ENCODE data around the gene MITF.

MITF gene

DNA sequence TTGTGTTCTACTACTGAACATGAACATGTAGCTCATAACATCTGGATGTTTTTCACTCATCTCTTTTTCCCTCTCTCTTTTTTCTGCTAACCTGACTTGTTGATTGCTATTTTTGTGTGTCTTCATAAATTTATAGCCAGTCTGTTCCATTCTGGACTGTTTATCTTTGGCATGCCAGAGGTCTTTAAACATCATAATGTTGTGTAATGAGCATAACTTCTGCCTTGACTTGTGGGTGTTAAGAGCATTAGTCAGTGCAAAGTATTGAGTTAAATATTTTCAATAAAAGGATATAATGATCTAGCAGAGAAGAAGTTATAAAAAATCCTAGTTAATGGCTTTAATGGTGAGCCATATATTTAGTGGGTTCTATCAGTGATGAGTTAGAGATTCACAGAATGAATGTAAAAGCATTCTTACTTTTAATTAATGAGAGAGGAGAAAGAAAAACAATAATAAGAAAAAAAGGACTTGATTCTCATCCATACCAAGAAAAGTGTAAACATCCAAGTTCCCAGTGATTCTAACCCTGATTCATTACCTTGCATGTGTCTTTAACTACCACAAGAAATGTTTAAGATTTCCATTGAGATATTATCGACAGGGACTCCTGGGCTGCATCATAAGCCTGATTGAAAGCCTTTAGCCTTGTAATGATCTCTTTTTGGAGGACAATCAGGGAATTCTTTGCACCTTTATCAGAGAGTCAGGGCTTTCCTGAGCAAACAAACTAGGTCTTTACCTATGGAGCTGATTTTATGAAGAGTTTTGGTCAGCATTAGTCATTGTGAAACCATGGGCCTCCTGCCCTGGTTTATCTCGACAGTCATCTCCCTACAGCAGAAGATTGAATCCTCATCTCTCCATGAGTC lies 22.9 kb downstream of the MITF start:
- no peak for DNase-seq

DNA sequence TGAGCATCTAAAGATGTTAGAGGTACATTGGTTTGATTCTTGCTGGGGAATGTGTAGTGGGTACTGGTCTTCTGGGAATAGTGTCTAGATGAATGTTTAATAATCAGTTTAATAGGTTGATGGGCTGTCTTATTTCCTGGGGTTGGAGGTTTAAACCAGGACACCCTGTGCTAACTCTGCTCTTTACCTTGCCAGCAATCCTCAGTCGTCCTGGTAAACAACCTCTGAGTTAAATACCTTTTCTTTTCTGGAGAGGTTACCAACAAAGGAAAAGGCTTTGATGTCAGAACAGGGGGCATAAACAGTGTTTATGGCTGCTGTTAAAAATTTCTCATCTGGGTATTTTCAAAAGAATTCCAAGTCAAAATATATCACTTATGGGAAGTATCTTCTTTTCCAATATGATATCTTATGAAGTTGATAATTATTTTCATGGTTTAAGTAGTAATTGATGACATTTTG lies 23.5 kb downstream of the MITF start:
- DNase-seq: no peak

DNA sequence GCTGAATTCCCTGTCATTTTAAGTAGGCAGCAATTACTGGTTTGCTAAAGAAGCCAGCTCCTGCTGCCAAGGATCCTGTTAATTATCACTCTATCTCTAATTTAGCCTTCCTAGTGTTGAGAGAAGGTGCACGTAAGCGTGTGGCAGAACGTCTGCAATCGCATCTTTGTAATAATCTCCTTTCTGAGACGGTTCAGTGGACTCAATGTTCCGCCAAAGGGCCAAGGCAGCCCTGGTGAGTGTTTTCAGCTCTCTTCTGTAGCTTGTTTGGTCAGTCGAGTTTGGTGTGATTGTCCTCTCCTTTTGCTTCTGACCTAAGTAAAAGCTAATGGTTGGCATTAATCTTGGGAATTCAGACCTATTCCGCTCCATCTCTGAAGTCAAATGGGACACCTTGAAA lies 24.2 kb downstream of the MITF start:
- DNase-seq: no peak

DNA sequence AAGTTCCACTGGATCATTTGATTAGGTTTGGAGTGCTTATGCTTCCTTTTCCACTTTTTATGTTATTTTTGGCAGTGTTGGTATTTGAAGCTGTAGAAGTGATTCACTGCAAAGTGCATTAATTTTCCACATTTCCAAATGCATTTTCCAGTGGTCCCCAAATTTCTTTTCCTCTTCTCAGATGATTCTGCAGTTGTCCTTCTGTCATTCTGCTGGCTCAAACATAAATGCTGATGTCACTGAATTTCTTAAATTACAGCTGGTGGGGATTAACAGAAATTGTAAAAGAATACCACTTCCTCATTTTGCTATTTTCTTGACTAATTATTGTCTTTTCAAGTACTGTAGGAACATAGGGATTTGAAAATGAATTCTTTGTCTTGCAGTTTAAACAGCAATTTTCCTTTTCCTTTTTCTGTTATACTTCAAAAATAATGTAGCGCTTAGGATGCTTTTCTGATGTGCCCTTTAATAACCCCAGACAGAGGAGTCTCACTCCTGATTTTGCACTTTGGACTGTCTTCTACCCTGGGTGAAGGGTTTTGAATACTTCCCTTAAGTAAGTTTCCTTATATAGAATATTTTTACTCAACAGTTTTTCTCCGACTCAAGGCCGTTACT lies 25.0 kb downstream of the MITF start:
- DNase-seq: no peak

DNA sequence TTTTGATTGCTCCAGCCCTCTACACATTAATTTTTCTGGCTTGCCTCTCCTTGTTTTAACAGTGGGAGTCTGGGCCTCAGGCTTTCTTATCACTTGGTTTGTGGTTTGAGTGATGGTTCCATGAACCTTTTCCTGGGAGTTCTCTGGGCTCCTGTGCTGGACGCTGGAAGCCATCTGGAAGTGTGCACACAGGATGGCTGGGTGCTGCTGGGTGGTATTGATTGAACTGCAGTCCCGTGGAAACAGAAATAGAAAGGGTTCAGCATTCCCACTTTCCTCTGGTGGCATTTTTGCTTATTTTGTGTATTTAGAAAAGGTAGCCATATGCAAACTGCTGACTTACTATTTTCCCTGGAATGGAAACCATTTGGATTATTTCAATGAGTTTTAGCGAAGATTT lies 25.6 kb downstream of the MITF start:
- DNase-seq: no peak

DNA sequence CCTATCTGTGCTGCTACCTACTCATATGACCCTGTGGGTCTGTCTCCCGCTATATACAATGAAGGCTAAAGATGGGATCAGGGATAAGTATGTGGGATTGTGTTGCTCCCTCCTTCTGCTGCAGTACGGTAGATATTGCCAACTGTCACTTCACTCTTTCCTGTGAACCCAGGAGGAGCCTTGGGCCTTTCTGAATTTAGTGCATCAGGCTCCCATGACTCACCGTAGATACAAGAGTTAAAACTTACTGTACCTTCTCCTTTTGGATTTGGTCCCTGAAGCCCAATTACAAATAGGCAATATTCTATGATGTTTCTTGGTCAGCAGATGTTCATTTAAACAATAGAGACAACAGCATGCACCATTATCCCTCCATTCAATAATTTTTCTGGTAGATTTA lies 27.4 kb downstream of the MITF start:
- DNase-seq: no peak

DNA sequence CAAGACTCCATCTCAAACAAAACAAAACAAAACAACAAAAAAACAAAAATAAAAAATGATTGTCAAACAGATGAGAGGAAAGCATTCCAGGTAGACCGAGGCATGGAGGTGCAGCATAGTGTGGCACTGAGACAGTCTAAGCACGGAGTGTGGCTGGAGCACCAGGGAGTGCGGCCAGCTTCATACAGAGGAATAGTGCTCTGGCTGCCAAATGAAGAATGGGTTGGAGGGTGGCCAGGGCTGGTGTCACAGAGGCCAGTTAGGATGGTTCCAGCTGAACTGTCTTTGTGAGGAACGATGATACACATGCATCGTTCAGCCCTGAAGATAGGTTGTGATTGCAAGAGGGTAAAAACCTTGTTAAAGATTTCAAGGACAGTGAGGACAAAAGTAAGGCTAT lies 28.3 kb downstream of the MITF start:
- DNase-seq: no peak

DNA sequence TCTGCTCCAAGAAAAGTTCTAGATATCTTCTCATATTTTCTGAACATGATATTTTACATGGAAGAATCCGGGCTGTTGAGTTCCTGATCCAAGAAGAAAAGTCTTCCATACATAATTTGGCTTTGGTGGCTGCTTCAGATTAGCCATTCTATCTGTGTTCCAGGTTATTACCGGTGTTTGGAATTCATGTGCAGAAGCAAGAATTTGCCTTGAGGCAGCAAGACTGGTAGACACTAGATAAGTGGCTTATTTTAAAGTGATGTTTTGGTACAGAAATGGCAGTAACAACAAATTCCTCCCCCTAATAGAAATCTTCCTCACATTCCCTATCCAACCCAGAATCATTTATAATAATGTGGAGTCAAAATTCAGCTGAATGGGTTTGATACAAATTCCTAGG lies 29.2 kb downstream of the MITF start:
- no peak for DNase-seq

DNA sequence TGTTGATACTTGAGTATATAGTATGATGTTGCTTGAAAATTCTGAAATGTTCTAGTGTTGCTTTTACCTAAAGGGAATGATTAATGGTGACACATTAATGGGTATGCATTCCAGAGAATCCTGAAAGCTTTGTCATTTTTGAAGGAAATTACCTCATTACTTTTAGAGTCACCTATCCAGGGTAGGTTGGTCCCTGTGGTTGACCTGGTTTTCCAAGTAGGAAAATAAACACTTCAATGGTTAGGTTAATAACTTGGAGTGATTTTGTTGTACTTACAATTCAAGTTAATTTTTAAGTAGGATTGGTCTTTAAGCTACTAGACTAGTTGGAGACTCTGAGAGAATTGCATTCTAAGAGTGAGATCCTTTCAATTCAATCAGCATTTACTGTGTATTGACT lies 31.0 kb downstream of the MITF start:
- no peak for DNase-seq

DNA sequence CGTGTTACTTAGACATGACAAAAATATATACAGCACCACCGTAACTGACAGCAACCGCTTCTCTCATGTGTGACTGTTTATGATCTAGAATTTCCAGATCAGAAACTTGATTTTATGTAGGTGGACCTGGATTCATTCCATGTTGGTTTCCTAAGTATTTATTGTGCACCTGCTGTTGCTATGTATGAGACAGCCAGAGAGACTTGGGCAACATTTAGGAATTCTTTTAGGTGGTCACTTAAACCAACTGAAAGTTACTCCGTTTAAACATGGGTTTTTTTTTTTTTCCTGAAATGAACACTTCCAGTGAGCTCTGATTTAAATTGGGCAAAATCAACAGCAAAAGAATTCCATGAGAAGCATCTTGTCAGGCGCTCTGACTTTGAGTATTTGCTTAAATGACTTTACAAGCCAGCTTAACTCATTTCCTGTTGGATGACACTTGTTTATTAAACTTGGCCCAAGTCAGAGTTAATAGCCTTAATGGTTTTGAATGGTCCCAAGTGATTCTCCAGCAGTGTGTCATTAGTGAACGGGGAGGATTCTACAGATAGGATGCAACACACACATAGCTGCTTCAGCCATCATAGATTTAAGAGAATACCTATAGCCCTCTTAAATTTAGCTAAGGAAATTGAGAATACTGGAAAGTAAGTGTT lies 31.8 kb downstream of the MITF start:
- DNase-seq: no peak

DNA sequence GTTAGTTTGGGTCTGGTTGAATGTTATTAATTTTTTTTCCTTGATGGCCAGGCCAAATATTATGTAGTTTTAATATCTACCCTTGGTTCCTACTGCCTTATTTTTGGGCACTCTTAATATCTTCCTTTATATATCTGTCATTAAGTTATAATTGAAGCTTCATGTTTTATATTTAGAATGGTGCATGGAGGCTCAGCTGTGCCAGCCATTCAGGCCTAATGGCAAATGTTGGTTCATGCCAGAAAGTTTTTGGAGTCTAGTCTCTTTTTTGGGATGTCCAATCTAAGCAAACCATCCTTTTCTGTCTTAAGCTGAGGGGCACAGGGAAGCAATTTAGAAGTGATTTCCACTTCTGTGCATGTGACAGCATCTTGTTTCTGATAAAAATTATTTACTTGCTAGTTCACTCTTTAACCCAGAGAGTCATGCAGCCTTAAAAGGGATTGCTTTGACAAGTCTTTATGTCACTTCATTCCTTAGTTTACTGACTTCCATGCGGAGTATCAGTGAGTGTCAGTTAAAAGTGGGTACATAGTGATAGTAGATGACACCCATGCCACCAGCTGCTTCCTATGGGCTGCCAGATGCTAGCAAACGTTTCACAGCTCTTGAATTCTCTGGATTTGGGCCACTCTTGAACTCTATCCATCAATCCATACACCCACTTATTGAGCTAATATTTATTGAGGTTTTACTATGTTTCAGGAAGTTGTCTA lies 33.0 kb downstream of the MITF start:
- DNase-seq: no peak

DNA sequence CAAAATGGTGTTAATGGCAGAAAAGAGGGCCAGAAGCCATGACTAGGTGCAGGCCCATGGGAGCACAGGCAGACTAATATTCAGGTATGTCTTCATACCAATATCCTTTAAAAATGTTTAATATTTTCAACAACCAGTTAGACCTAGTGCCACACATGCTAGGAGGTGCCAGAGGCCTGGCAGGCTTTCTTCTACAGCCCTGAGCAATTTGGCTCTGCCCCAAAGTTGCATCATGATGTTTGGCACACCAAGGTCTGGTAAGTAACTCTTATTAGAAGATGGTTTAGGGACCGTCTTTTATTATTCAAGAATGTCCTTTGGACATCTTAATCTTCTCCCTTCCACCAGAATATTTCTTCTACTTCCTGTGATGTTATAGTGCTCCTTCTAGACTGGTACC lies 34.8 kb downstream of the MITF start:
- no peak for DNase-seq

DNA sequence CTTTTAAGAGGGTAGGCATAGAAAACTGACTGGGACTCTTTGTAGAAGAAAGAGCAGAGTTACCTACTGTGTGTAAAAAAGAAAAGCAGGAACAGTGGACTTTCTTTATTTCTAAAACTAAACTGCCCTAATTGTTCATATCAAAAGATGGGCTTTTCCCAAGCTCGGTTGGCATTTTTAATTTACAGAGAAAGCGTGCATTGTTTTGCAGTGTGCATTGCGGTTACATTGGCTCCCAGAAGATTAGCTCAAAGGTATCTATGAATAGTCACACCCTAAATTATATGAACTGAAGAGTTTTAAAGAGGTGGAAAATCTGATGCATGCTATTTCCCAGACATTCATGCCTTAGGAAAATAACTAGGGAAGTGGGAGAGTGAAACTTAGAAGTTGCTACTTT lies 36.5 kb downstream of the MITF start:
- no peak for DNase-seq

DNA sequence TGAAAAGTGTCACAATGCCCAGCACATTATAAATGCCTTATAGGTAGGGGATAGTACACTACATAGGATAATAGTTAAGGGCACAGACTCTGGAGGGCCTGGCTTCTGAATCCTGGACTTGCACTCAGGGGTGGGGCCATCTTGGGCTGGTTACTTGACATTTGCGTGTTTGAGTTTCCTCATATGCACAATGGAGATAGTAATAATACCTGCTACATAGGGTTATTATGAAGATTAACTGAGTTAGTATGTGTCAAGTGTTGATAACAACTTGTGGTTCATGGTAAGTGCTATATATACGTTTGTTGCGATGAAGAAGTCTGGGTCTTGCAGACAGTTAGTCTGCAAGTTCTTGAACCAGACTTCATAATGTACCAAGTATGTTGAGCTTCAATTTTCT lies 37.0 kb downstream of the MITF start:
- no peak for DNase-seq

DNA sequence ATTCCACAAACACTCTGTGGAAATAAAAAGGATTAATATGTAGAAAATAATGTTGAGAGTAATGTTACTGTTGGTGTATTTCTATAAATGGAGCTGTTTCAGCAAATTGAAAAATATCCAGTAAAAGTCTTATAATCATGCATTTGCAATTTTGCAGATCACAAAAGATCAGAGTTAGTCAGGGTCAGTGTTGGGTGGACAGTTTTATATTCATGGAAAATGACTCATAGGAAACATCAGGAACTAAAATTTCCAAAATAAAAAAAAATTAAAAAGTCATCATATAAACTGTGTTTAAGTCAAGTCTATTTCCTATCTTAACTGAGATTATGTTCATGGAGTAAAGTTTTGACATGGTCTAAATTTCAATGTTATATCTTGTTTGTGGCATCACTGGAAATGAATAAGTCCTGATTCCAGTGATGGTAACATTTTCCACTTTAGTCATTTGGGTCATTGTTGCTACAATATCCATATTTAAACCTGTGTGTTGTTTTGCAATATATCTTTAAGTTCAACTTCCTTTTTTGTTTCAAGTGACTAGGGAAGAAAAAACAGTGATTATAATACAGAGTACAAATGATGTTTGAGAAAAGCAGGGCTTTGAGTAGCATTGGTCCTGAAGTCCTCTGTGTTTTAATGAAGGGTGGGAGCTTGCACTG lies 37.8 kb downstream of the MITF start:
- DNase-seq: no peak

DNA sequence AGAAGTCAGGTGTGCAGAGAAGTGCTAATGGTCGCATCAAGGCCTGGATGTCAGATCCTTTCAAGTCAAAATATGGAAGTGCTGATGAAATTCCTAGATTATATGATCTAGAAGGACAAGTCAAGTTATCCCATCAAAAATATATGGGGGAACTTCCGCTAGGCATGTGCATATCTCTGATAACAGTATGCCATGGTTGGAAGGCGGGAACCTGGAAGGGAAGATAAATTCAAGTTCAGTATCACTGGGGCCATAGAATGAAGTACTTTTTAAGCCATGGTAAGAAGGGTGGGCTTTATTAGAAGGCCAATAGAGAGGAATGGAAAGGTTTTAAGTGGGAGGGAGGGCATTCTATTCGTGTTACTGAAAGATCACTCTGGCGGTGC lies 38.3 kb downstream of the MITF start:
- no peak for DNase-seq

DNA sequence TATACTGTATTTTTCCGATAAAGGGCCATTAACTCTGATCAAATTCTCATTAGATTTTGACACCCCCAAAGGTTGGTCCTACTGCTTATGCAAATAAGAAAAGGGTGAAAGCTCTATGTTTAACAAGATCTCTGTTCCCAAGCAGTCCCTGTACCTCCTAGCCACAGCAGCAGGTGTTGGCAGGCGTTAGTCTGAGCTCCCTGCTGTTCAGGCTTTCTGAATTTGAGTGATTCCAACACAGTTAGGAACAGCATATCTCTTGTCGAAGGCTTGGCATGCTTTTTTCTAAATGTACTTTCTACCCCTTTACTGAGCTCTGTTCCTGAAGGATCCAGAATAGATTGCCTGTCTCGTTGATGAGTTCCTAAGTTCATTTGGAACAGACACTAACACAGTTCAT lies 42.3 kb downstream of the MITF start:
- DNase-seq: no peak

DNA sequence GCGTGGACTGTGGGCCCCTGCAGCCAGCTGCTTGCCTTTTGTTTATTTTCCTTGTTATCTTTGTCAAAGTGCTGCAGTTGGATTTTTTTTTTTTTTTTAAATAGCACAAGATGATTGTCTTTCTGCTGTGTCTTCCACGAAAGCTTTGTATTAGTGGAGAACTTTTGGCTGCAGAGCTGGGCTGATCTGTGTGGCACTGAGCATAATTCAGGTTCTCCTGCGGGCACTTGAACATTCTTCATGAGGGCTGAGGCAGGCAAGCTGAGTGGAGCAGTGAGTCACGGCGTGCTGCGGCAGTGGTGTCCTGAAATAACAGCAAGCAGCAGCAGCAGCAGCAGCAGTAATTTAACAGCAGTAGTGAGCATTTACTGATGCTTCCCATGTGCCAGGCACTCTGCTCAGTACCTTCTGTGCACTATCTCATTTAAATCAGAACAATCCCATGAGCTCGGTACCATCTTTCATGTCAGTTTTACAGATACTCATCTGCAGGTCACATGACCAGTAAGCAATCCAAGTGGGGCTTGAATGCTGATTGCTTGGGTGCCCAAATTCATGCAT lies 45.8 kb downstream of the MITF start:
- DNase-seq: no peak

DNA sequence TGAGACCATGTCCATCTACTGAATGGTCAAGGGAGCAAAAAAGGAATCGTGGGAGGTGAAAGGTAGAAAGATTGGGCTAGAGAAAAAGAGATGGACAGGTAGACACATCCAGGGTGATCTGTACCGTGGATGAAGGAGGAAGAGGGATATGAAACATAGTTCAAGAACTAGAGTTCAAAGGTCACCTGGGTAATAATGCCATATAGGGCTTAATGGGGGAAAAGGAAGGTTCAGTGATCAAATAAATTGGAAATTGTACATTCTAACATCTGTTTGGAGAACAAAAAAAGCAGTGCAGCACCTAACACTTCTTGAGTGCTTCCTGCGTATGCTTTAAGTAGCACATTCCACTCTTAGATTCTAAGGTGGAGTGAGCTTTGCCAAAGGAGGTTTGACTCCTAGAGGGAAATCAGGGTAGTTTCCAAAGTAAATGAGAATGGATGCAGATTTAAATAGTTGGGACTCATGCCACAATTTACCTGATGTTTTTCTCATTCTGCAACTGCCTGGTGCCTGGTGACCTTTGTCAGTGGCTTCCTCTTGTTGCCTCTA lies 46.6 kb downstream of the MITF start:
- no peak for DNase-seq

DNA sequence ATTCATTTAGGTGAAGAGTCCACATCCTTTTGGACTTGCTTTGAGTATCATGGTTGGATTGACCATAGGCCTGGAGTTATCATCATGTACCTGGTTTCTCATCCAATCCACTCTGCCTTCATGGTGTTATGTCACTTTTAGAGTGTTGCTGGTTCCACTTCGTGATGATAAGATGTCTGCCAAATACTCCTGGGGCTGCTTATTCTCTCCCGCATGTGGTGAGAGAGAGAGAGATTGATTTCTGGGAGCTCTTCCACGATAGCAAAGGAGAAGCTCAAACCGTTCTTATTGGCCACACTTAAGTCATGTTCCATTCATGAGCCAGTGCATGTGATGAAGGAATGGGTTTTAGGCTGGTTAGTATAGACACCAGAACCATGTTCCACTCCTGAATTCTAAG lies 47.6 kb downstream of the MITF start:
- DNase-seq: no peak

DNA sequence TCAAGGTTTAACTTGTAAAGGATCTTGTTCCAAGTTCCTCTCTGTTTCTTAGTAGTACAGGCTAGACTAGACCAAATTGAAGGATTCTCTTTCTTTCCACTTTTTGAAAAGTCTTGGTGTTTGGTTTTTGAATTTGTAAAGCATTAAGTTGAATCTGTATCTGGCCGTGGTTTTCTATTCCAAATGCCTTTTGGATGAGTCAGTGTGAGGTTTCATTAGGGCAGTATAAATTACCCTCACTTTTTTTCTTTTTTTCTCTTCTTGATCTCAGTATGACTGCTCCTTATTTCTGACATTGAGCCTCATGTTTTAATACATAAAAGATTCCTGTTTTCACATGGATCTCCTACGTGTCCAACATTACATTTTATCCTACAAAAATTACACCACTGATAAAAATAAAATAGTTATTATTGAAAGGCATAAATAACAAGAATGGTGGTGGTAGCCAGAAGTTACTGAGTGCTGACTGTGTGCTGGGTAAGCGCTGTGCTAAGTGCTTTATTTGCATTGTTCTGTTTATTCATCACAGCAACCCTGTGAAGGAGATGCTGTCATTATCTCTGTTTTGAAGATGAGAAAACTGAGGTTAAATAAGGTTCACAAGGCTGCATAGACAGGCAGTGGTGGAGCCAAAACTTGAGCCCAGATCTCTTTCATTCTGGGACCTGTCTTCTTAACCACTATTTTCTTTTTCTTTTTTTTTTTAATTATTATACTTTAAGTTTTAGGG lies 48.3 kb downstream of the MITF start:
- no peak for DNase-seq

DNA sequence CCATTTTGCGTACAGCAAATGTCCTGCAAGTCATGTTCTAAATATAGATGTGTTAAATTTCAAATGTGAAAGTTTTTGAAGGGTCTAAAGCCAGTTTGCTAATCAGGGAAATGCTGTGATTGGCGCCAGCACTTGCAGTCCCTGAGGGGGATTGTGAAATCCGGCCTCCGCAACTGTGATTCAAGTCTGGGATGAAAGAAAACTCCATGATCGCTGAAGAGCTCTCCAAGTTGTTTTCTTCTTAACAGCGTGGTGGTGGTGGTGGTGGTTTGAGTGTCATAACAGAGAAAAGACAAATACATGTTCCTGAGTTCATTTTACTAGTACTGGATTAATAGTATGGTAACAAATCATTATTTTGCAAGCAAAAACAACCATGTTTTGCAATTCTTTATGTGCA lies 51.8 kb downstream of the MITF start:
- no peak for DNase-seq

Data from activated CD8-positive, alpha-beta memory T cell treated with anti-CD3 and anti-CD28 coated beads for 24 hours (primary cell).